A673 (cell line): ENCODE measurements around the gene FKBP11. TPM values are rescaled to one million over a fixed set of nuclear protein-coding genes. Genes with fewer than 3 reads are reported as not detected.
A peak's percentile ranks its signal among the peaks of the same experiment; 100 is the strongest.

Experiments
- BruUV-seq: library from RNA; stranded (reverse); fragments of 400-500 nt; replicated peaks from 2 replicates; lab custom pipeline; 2021; lab: Mats Ljungman, UMichigan
- CTCF ChIA-PET: fragments of 300-600 bp; sonication (Branson Sonifier 250); formaldehyde crosslinking; loops from one replicate; lab custom pipeline; 2022; ENCODE audit warnings: antibody characterized with exemption; lab: Charles Lee
- POLR2A ChIA-PET: fragments of 300-600 bp; sonication (Branson Sonifier 250); formaldehyde crosslinking; loops from one replicate; lab custom pipeline; 2022; ENCODE audit warnings: antibody characterized with exemption; ENCODE audit not compliant: low non-redundant PET; lab: Charles Lee
- DNase-seq: peaks from one replicate; pipeline ENCODE4 v3.0.0-alpha.2; 2015; ENCODE audit warnings: low spot score
- H3K27ac ChIP-seq: fragments of 200-600 bp; sonication (generic); 2 replicates; pipeline ENCODE4 v1.5.1; 2016; ENCODE audit warnings: mixed run types, low read depth, mild to moderate bottlenecking, mixed read lengths, antibody characterized with exemption, low read length; ENCODE audit not compliant: poor library complexity, severe bottlenecking
- H3K27me3 ChIP-seq: fragments of 200-600 bp; sonication (generic); replicated peaks from 2 replicates; pipeline ENCODE4 v1.6.1; 2017; ENCODE audit warnings: mixed run types, low read depth, mild to moderate bottlenecking, mixed read lengths, antibody characterized with exemption, low read length; ENCODE audit not compliant: insufficient read depth, poor library complexity
- H3K36me3 ChIP-seq: fragments of 200-600 bp; sonication (generic); 2 replicates; pipeline ENCODE4 v1.6.1; 2016; ENCODE audit warnings: mixed run types, mild to moderate bottlenecking, mixed read lengths, antibody characterized with exemption, low read length; ENCODE audit not compliant: insufficient read depth, poor library complexity, severe bottlenecking
- H3K4me1 ChIP-seq: fragments of 200-600 bp; sonication (generic); 2 replicates; pipeline ENCODE4 v1.6.1; 2017; ENCODE audit warnings: mixed run types, mild to moderate bottlenecking, mixed read lengths, antibody characterized with exemption, low read length; ENCODE audit not compliant: insufficient read depth, poor library complexity, severe bottlenecking
- H3K4me3 ChIP-seq: fragments of 200-600 bp; sonication (generic); 2 replicates; pipeline ENCODE4 v1.5.1; 2016; ENCODE audit warnings: low read depth, mixed run types, mild to moderate bottlenecking, mixed read lengths, low read length; ENCODE audit not compliant: poor library complexity, severe bottlenecking
- H3K9me3 ChIP-seq: fragments of 200-600 bp; sonication (generic); 2 replicates; pipeline ENCODE4 v1.6.1; 2016; ENCODE audit warnings: mixed run types, low read depth, mild to moderate bottlenecking, mixed read lengths, antibody characterized with exemption, low read length; ENCODE audit not compliant: poor library complexity, severe bottlenecking
- CTCF ChIP-seq: fragments of 300-800, 200-600 bp; sonication (generic); conservative IDR thresholded peaks from 2 replicates; pipeline ENCODE4 v1.5.1; 2017; ENCODE audit warnings: low read depth, mild to moderate bottlenecking, antibody characterized with exemption, low read length, moderate library complexity, mixed read lengths
- EZH2 ChIP-seq: fragments of 200-600 bp; sonication (generic); IDR thresholded peaks from 2 replicates; pipeline ENCODE4 v1.6.1; 2017; ENCODE audit warnings: borderline replicate concordance, low read depth, mild to moderate bottlenecking, mixed read lengths, antibody characterized with exemption, low read length; ENCODE audit not compliant: poor library complexity, severe bottlenecking
- intact Hi-C: fragments of 100-400 bp; cut with micrococcal nuclease; formaldehyde crosslinking; loops from one replicate; pipeline ENCODE4 v1.10.0; 2022; ENCODE audit not compliant: unreplicated experiment
- total RNA-seq: library from RNA; stranded (reverse); gene quantifications from 2 replicates; pipeline ENCODE4 v1.2.3, GENCODE V29; 2021

FKBP11 gene
- total RNA-seq, 1 experiment from 2014 or later: 32.5 TPM

GRCh38 chr12:48958049-48958388, 32.7 kb upstream of the FKBP11 start:
- H3K27ac ChIP-seq: no peak overlapping the region
- H3K9me3 ChIP-seq: no peaks in the 10 kb centered on the region
- peaks cover 6% of the 10 kb centered on the region for H3K36me3 ChIP-seq
- DNase-seq: no peak
- H3K4me3 ChIP-seq: peak overlapping the region; percentile 92
- POLR2A ChIA-PET: no interaction called here
- H3K27me3 ChIP-seq: no peaks in the 10 kb centered on the region
- no TSS peak for BruUV-seq
- TF ChIP-seq CTCF (no peak), EZH2 (no peak)
- intact Hi-C loops: no loop called here
- CTCF ChIA-PET: interaction anchor here (0.6 to 1.4 kb wide), 2 partner anchors 30 to 54 kb away, joined by 7 to 11 read pairs; a partner anchor contains a TSS
- peaks cover 16% of the 10 kb centered on the region for H3K4me1 ChIP-seq

GRCh38 chr12:48957141-48958048, 32.1 kb upstream of the FKBP11 start, which contains the start of gene ARF3:
TSS of gene ARF3 (minus strand) at chr12:48957487. CDS start at chr12:48941095, 16,392 bp downstream.
- peak within 1 kb of the TSS; percentile 86 for H3K27ac ChIP-seq

More at GRCh38 chr12:48957141-48958048, 32.1 kb upstream of the FKBP11 start, which contains the start of gene ARF3:
- Histone ChIP-seq H3K36me3 (peaks cover 6% of the 10 kb centered on the region), H3K9me3 (no peaks in the 10 kb centered on the region), H3K27me3 (no peaks in the 10 kb centered on the region), H3K4me1 (peaks cover 16% of the 10 kb centered on the region), H3K4me3 (peak within 1 kb of the TSS; percentile 92)
- POLR2A ChIA-PET: interaction anchor here (0.6 kb wide), 3 partner anchors 32 to 251 kb away, joined by 7 to 15 read pairs (median 7); no protein-coding TSS in a partner anchor
- CTCF ChIA-PET: interaction anchor here (0.6 to 1.4 kb wide), 6 partner anchors 9 to 206 kb away, joined by 3 to 11 read pairs (median 6); a partner anchor contains a TSS
- intact Hi-C loops: no loop called here
- TF ChIP-seq CTCF (no peak), EZH2 (no peak)
- no TSS peak for BruUV-seq
- DNase-seq: peak; percentile 97
